ENCODE data around the gene CLSTN1. TPM values are rescaled to one million over a fixed set of nuclear protein-coding genes. Genes with fewer than 3 reads are reported as not detected.

CLSTN1 gene
- total RNA-seq, 1 donor, result 140 TPM

DNA sequence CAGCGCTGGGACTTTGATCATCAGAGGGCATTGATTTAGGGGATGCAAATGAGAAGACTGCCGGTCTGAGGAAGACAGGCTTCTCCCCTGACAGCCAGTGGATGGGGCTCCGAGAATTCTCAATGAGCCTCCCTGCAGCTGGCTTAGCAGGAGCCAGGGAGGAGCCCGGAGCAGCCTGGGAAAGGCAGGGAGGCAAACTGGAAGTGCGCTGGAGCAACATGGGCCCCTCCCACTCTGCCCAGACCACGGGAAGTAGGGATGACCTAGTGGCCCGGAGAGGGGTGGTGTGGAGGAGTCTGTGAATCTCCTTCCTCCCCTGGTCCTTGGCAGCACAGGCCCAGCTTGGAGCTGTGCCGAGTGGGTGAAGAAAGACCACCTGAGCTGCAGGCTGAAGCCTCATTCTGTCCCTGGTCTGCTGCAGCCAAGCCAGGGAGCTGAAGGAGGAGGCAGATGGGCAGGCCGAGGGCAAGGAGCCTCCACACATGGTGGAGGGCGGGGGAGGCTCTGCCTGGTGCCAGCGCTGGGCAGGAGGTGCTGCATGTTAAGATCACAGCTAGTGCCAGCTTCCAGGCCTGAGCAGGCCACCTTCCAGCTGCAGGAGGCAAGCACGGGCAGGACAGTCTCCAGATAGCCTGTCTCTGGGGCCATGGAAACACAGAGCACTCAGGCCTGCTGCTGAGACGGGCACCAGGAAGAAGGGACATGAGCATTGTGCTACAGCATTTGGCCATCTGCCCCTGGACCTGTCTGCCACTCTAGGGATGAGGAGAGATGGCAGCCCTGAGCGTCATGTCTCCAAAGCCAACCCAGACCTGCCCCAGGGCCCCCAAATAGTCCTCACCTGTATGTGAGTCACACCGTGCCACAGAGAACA is 12.2 kb upstream of the CLSTN1 start:
- Histone ChIP-seq H3K4me2 (ENCODE audit: insufficient read depth, low read length) (peak overlapping the region; percentile 64), H3K9me3 (ENCODE audit: low read depth, low read length) (no peaks in the 10 kb centered on the region), H3K27ac (ENCODE audit: low read depth, low read length) (no peak overlapping the region), H3K4me3 (ENCODE audit: insufficient read depth, low read length) (peak overlapping the region; percentile 25), H2AFZ (ENCODE audit: low read length) (peak overlapping the region; percentile 87), H3K4me1 (ENCODE audit: insufficient read depth, low read length) (peaks cover 7% of the 10 kb centered on the region), H3K27me3 (ENCODE audit: insufficient read depth, low read length) (no peaks in the 10 kb centered on the region), H3K79me2 (ENCODE audit: insufficient read depth, low read length) (no peaks in the 10 kb centered on the region), H3K36me3 (ENCODE audit: insufficient read depth, low read length) (no peaks in the 10 kb centered on the region), H4K20me1 (ENCODE audit: insufficient read depth, low read length) (no peaks in the 10 kb centered on the region)
- DNase-seq (ENCODE audit: insufficient read length, low spot score, missing footprints), result peak; percentile 43
- TF ChIP-seq, protein P1, sequence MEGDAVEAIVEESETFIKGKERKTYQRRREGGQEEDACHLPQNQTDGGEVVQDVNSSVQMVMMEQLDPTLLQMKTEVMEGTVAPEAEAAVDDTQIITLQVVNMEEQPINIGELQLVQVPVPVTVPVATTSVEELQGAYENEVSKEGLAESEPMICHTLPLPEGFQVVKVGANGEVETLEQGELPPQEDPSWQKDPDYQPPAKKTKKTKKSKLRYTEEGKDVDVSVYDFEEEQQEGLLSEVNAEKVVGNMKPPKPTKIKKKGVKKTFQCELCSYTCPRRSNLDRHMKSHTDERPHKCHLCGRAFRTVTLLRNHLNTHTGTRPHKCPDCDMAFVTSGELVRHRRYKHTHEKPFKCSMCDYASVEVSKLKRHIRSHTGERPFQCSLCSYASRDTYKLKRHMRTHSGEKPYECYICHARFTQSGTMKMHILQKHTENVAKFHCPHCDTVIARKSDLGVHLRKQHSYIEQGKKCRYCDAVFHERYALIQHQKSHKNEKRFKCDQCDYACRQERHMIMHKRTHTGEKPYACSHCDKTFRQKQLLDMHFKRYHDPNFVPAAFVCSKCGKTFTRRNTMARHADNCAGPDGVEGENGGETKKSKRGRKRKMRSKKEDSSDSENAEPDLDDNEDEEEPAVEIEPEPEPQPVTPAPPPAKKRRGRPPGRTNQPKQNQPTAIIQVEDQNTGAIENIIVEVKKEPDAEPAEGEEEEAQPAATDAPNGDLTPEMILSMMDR (IDR thresholded peaks at IDR 0.05; ENCODE audit: extremely low read depth, low read depth, low read length), result no peak

DNA sequence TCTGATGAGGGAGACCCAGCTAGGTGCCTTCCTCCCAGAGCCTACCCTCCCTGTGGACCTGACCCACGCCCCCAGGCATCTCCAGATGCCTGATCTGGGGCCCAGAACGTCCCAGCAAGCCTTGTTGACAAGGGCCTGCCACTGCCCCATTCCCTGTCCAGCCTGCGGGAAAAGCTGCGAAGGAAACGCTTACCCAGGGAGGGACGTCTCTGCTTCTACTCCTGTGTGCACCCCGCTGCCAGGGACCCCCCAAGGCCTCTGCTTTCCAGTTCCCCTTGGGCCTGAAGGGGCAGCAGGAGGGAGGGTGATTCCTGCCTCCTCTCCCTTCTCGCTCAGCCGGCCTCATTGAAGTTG is 11.6 kb upstream of the CLSTN1 start:
- Histone ChIP-seq H3K4me1 (ENCODE audit: insufficient read depth, low read length) (peaks cover 7% of the 10 kb centered on the region), H3K4me3 (ENCODE audit: insufficient read depth, low read length) (peak overlapping the region; percentile 25), H3K27me3 (ENCODE audit: insufficient read depth, low read length) (no peaks in the 10 kb centered on the region), H3K79me2 (ENCODE audit: insufficient read depth, low read length) (no peaks in the 10 kb centered on the region), H3K27ac (ENCODE audit: low read depth, low read length) (no peak overlapping the region), H2AFZ (ENCODE audit: low read length) (peak overlapping the region; percentile 87), H3K4me2 (ENCODE audit: insufficient read depth, low read length) (peak overlapping the region; percentile 64), H3K36me3 (ENCODE audit: insufficient read depth, low read length) (no peaks in the 10 kb centered on the region), H4K20me1 (ENCODE audit: insufficient read depth, low read length) (no peaks in the 10 kb centered on the region), H3K9me3 (ENCODE audit: low read depth, low read length) (no peaks in the 10 kb centered on the region)
- peak; percentile 38 for DNase-seq (ENCODE audit: insufficient read length, low spot score, missing footprints)
- TF ChIP-seq, protein P1 (IDR thresholded peaks at IDR 0.05; ENCODE audit: extremely low read depth, low read depth, low read length), result no peak

DNA sequence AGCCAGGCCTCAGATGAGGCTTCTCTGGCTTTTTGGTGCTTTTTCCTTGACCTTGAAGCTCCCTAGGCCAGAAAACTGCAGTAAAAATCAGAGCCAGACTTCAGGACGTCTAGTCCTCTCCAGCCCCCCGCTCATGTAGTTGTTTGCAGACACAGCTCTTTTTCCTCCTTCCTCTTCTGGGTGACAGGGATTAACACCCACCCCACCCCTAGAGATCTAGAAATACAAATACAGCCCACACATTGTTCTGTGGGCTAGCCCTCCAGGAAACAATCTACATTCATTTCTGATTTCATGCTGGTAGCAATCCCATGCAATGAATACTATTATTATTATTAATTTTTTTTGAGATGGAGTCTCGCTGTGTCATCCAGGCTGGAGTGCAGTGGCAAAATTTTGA is 9.9 kb upstream of the CLSTN1 start:
- no peak overlapping the region for H3K27ac ChIP-seq (ENCODE audit: low read depth, low read length)
- no peaks in the 10 kb centered on the region for H4K20me1 ChIP-seq (ENCODE audit: insufficient read depth, low read length)
- H3K4me1 ChIP-seq (ENCODE audit: insufficient read depth, low read length), result peaks cover 7% of the 10 kb centered on the region
- H3K36me3 ChIP-seq (ENCODE audit: insufficient read depth, low read length), result no peaks in the 10 kb centered on the region
- no peak overlapping the region for H2AFZ ChIP-seq (ENCODE audit: low read length)
- TF ChIP-seq, protein P1 (IDR thresholded peaks at IDR 0.05; ENCODE audit: extremely low read depth, low read depth, low read length), result no peak
- H3K79me2 ChIP-seq (ENCODE audit: insufficient read depth, low read length), result no peaks in the 10 kb centered on the region
- H3K9me3 ChIP-seq (ENCODE audit: low read depth, low read length), result no peaks in the 10 kb centered on the region
- no peak overlapping the region for H3K4me2 ChIP-seq (ENCODE audit: insufficient read depth, low read length)
- DNase-seq (ENCODE audit: insufficient read length, low spot score, missing footprints), result peak; percentile 75
- no peak overlapping the region for H3K4me3 ChIP-seq (ENCODE audit: insufficient read depth, low read length)
- no peaks in the 10 kb centered on the region for H3K27me3 ChIP-seq (ENCODE audit: insufficient read depth, low read length)

DNA sequence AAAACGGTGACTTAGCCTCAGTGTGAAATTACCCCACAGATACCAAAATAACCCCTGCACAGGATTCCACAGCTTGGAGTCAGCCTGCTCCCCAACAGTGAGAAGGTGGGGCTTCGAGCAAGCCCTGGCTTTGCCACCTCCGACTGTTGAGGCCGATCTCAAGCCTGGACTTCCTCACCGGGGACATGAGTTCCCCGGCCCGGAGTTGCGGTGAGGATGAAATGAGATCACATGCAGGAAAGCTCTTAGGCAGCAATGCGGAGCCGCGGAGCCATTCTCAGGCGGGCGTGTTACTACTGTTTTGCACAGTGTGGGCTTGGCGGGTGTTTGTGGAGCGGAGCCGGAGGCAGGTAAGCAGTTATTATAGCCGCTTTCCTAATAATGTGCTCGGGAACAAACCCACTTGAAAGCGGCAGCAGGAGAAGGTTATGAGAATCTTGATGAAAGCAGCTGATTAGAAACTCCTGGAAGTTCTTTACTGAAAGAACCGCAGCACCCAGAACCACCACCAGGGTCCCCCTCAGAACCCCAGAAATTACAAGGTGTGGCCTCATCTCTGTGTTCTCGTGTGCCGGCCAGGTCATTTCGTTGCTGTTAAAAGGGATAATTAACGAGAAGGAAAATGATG is 3.9 kb upstream of the CLSTN1 start:
- Histone ChIP-seq H3K4me2 (ENCODE audit: insufficient read depth, low read length) (peak overlapping the region; percentile 18), H4K20me1 (ENCODE audit: insufficient read depth, low read length) (peaks cover 7% of the 10 kb centered on the region), H3K79me2 (ENCODE audit: insufficient read depth, low read length) (peaks cover 6% of the 10 kb centered on the region), H3K4me1 (ENCODE audit: insufficient read depth, low read length) (peaks cover 15% of the 10 kb centered on the region), H3K4me3 (ENCODE audit: insufficient read depth, low read length) (peak overlapping the region; percentile 13), H2AFZ (ENCODE audit: low read length) (peak overlapping the region; percentile 65), H3K9me3 (ENCODE audit: low read depth, low read length) (no peaks in the 10 kb centered on the region), H3K27me3 (ENCODE audit: insufficient read depth, low read length) (no peaks in the 10 kb centered on the region), H3K27ac (ENCODE audit: low read depth, low read length) (no peak overlapping the region), H3K36me3 (ENCODE audit: insufficient read depth, low read length) (no peaks in the 10 kb centered on the region)
- TF ChIP-seq, protein P1 (IDR thresholded peaks at IDR 0.05; ENCODE audit: extremely low read depth, low read depth, low read length), result peak; percentile 37
- DNase-seq (ENCODE audit: insufficient read length, low spot score, missing footprints), result peak; percentile 90
